Endothelial cell of hepatic sinusoid (primary cell): ENCODE measurements around the gene FREM1.

ENCODE experiments used
- in situ Hi-C: cut with HindIII; loops from 2 replicates; pipeline ENCODE4 v1.10.0; 2017; ENCODE audit warnings: low sequenced_read_pairs

Gene FREM1

DNA sequence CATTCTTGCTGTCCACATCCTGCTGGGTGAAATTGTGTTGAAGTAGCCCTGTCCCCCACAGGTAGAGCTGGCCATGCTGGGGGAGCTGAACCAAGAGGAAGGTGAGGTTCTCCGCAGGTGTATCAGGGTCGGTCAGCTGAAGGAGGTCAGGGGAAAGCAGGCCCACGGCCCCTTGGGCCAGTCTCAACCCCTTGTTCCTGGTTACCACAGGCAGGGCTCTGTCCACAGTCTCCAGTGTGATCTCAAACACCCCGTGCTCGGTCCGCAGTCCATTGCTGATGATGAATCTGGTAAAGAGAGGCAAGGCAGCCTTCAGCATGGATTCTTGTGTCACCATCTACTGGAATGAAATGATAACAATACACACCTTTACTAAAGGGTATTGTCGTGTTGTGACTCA is 134.3 kb downstream of the FREM1 start:
- in situ Hi-C loops = no loop called here

GRCh38 chr9:14770592-14770991 is 139.6 kb downstream of the FREM1 start:
- in situ Hi-C loops = no loop called here

DNA sequence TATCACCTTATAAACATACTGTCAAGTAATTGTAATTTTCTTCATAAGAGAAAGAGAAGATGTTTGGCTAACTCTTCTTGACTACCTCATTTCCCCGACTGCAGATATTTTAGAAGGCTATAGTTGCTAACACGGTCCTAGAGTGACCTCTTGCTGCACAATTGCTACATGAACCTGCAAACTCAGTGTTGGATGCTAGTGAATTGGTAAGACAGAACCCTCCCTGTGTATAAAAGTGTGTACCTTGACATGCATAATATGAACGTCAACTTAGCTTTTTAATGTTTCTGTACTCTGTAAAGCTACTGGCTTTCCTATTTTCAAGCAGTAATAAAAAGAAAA is 141.0 kb downstream of the FREM1 start:
- in situ Hi-C loops = loop anchor here (10.0 kb wide), 1 partner anchor 154 kb away; no protein-coding TSS in a partner anchor

DNA sequence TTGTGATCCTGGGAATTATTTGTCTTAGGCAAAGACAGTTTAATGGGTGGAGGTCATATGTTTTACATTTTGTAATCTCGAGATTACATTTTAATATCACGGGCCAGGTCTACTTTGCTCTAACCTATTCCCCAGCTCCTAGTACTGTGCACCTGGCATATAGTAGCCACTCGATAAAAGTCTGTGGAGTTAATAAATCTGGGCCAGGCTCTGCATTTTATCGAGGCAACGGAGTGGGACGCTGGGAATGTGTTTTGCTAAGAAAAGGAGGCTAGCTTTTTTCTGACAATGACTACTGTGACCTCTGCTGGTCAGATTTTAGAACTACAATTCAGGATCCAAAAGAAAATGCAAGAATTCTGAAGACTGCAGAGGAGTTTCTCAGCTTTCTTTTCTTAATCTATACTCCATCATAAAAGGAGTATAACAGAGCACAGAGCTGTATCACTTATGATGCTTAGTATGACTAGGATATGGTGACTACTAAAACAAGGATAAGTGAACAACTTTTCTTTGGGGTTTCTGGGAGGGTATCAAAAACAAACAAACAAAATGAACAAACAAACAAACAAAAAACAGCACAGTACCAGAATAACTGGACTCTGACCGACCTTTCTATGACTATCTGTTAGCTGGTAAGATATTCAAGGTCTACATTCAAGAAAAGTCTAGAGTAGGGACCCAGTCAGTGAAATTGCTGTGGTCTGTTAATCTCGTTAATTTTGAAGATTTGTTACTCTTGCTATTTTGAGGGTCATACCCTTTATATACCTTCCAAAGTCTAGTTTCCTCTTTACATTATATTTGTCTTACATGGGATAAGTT is 141.6 kb downstream of the FREM1 start:
- in situ Hi-C loops = loop anchor here (10.0 kb wide), 1 partner anchor 154 kb away; no protein-coding TSS in a partner anchor

DNA sequence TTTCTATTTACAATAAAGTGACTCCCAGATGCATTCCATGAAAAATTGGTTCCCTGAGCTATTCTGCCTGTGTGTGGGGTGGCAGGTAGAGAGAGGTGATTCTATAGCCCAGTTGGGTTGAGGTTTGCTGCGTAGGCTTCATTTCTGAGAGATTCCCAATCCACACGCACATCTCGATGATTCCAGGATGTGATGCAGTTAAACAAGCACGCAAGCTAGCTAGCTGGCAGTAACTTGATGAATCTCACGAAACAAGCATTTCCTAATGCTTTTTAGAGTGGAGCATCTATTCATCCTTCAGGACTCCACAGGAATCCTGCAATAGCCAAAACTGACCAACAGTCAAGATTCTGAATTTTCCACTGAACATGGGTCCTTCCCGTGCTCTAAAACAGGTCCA is 143.9 kb downstream of the FREM1 start:
- in situ Hi-C loops = loop anchor here (10.0 kb wide), 1 partner anchor 151 kb away; no protein-coding TSS in a partner anchor

DNA sequence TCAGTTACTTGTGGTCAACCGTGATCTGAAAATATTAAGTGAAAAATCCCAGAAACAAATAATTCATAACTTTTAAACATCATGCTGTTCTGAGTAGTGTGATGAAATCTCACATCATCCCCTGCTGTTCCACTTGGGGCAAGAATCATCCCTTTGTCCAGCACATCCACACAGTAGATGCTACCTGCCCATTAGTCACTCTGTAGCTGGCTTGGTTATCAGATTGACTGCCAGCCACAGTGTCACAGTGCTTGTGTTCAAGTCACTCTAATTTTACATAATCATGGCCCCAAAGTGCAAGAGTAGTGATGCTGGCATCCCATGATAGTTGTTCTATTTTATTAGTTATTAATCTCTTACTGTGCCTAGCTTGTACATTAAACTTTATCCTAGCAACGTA is 148.6 kb downstream of the FREM1 start:
- in situ Hi-C loops = loop anchor here (10.0 kb wide), 1 partner anchor 147 kb away; no protein-coding TSS in a partner anchor

GRCh38 chr9:14760060-14760459 is 150.2 kb downstream of the FREM1 start:
- in situ Hi-C loops = loop anchor here (10.0 kb wide), 1 partner anchor 145 kb away; no protein-coding TSS in a partner anchor

GRCh38 chr9:14756291-14756690 is 153.9 kb downstream of the FREM1 start:
- in situ Hi-C loops = no loop called here

- in situ Hi-C loops = no loop called here
These were observed 157.4 kb downstream of the FREM1 start for GRCh38 chr9:14752871-14753270.

DNA sequence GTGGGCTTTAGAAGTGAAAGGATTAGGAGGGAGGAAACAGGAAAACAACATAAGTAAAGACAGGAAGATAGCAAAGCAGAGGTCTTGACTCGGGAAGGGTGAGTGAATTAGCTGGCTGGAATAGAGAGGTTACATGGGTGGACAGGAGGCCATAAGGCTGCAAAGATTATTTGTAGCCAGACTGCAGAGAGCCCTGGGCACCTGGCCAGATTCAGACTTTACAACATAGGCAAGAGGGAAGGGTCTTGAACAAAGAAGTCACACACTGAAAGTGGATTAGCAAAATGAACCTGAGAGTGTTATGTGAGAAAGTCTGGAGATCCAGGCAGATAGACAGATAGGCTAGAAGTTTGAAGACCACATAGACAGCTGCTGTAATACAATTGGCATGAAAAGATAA is 158.0 kb downstream of the FREM1 start:
- in situ Hi-C loops = no loop called here

- in situ Hi-C loops = no loop called here
These were observed 159.4 kb downstream of the FREM1 start for GRCh38 chr9:14750821-14751220.

DNA sequence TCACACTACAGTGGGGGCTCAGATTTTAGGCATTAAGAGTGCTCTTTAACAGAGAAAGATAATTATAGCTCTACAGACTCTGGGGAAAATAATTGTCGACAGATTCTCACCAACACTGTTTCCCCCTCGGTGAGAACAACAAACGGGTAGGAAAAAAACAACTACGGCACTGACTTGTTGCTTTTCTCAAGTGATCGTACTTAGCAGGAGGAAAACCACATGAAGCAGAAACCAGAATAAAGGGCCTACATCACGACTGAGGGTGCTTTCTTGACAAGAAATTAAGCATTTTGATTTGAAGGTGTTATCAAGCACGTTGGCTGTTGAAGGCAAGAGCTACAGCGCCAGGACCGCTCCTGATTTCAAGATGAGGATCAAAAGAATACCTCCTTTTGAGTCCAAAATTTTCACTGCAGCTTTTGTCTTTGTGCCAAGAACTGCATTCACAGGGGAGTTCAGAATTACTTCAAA is 160.5 kb downstream of the FREM1 start:
- in situ Hi-C loops = no loop called here

DNA sequence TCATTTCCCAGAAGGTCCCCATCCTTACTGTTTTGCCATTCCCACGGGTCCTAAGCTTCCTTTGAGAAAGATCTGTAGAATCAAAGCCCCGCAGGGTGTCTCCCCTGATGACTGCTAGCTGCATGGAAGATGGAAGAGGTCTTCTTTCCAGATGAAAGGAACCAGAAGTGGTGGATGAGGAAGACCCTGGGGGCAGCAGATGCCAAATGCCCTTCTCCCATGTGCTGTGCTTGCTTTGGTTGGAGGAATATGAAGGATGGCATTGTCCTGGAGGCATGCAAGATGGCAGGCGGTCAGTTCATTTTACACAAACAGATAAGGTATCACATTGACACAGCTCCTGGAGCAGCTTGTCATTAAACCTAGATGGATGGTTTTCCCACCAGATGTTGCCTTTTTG is 161.9 kb downstream of the FREM1 start:
- in situ Hi-C loops = no loop called here

DNA sequence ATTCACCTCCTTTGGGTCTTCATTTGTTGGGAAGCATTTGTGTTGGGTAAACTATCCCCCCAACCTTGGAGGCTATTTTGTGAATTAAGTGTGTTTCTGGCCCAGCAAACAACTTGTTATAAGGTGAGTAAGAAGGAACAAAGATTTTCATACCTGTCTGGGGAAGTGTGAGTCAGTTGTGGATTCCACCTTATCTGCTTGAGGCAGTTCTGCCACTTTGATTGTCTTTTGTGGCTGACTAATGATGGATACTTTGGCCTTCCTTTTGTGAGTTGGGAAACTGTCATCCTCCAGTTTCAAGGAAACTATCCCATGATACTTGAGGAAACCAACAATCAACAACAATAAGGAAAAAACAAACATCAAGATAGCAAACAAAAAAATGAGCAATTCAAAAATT is 163.1 kb downstream of the FREM1 start:
- in situ Hi-C loops = no loop called here

GRCh38 chr9:14746626-14747025 is 163.6 kb downstream of the FREM1 start:
- in situ Hi-C loops = no loop called here

GRCh38 chr9:14744768-14745167 is 165.5 kb downstream of the FREM1 start:
- in situ Hi-C loops = no loop called here

DNA sequence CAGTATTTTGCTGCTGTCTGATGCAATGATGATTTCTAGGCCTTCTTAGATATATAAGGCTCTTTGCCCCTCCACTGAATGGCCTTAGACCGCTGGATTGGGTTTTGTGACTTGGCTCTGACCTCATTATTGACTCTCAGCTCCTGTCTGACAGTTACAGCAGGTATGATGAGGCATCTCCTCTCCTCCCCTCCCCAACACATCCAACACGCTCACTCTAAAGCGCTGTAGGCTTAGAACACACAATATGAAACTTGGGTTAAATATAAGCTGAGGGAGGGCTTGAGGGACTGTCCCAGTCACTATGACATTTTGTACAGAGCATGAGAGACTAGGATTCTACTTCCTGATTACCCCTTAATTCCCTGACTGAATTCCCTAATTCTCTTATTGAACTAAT is 168.9 kb downstream of the FREM1 start:
- in situ Hi-C loops = no loop called here

GRCh38 chr9:14733133-14733532 is 177.1 kb downstream of the FREM1 start:
- in situ Hi-C loops = no loop called here

- in situ Hi-C loops = no loop called here
These were observed 178.8 kb downstream of the FREM1 start for GRCh38 chr9:14731294-14731981.

DNA sequence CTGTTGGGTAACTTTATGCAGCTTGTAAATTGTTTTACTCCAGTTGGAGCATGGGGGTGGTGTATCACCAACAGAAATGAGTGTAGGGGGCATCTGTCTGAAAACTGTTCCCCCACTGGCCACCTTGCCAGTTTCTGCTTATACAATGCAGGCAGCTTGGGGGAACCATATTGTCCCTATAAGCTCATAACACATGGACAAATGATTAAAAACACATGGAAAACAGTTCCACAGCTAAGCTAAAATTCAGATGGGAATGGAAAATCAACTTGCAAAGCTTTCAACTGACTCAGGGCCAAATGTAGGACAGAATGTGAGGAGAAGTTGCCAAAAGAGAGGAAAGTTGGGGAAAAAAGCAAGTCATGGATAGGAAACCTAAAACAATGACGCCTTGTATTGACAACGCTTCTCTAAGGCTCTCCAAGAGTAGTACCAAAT is 179.7 kb downstream of the FREM1 start:
- in situ Hi-C loops = no loop called here

GRCh38 chr9:14723301-14723700 is 186.9 kb downstream of the FREM1 start:
- in situ Hi-C loops = no loop called here
